Psoas muscle (tissue), 8 donors: ENCODE measurements around the gene PRODH2. TPM values are rescaled to one million over a fixed set of nuclear protein-coding genes. Genes with fewer than 3 reads are reported as not detected.

Experiments used
- ATAC-seq, 4 donors: fragments of 200-7000 bp; cut with Tn5 transposase; one replicate each; pipeline ENCODE4 v1.9.1; 2020; ENCODE audit warnings: moderate library complexity in 3 of 4, mild to moderate bottlenecking in 2 of 4
- DNase-seq, 2 donors: peaks; one replicate each; pipeline ENCODE4 v3.0.0-alpha.2; 2020
- H3K27ac ChIP-seq: fragments of 200-600 bp; one replicate; pipeline ENCODE4 v1.8.0; 2022
- H3K27me3 ChIP-seq, 3 donors: fragments of 200-600 bp in 1 of 3; one replicate each; pipeline versions ENCODE4 v1.6.1 to v1.8.0; 2013 to 2022; ENCODE audit warnings: low read length in 2 of 3, mild to moderate bottlenecking in 2 of 3, moderate library complexity in 1 of 3; ENCODE audit not compliant: insufficient read depth in 3 of 3
- H3K36me3 ChIP-seq, 2 donors: fragments of 200-600 bp in 1 of 2; one replicate each; pipeline versions ENCODE4 v1.6.1 to v1.8.0; 2013 to 2022; ENCODE audit warnings: low read depth in 1 of 2, mild to moderate bottlenecking in 1 of 2, moderate library complexity in 1 of 2; ENCODE audit not compliant: insufficient read depth in 1 of 2
- H3K4me1 ChIP-seq: fragments of 200-600 bp; one replicate; pipeline ENCODE4 v1.8.0; 2022
- H3K4me3 ChIP-seq: fragments of 200-600 bp; one replicate; pipeline ENCODE4 v1.8.0; 2022; ENCODE audit warnings: mild to moderate bottlenecking
- H3K9me3 ChIP-seq: fragments of 200-600 bp; one replicate; pipeline ENCODE4 v1.8.0; 2022
- WGBS, 3 donors: extraction: QIAGEN DNeasy Blood & Tissue Kit; methylation state at CpG; one replicate each; pipeline versions ENCODE4 v1.1.6 to v1.1.7; 2013; 5-methylcytosine and 5-hydroxymethylcytosine counted together
- intact Hi-C, 2 donors: fragments of 100-400 bp; cut with DNase I; formaldehyde crosslinking; loops; one replicate each; pipeline versions ENCODE4 v1.11.0 to v1.14.2; 2022
- polyA plus RNA-seq, 3 donors: library from polyadenylated mRNA; stranded (reverse); fragments of 200-250 nt; gene quantifications; one replicate each; pipeline ENCODE4 v1.2.3, GENCODE V29; 2013
- total RNA-seq, 4 donors: library from RNA; stranded (reverse); fragmentation: NEBNext Ultra II Directional in 2 of 4; extraction: Animal tissue kit (Norgen Biotek cat#: 25700) in 2 of 4; gene quantifications; one replicate each; pipeline versions ENCODE4 v1.2.1 to v1.2.4, GENCODE V29; 2021 to 2023
- TF ChIP-seq, protein P1 (sequence below): fragments of 200-600 bp; IDR thresholded peaks from one replicate; pipeline ENCODE4 v1.8.0; 2022; ENCODE audit warnings: antibody characterized with exemption
- donor health status: healthy with polysubstance abuse.
- donor health status: DM: no; HTN: no; CAD: no; lungs with moderate emphysema.
- donor health status: Bipolar disorder and iron deficiency.
- donor health status: healthy.
- donor health status: DM: yes; HTN: yes; CAD: no.
- donor health status: DM: no; HTN: no; CAD: no.
- donor health status: DM: no; HTN: no; CAD: no.
- donor health status: DM: yes; HTN: yes; CAD: no.

The PRODH2 gene
- total and polyA plus RNA-seq, 7 donors: not detected

DNA sequence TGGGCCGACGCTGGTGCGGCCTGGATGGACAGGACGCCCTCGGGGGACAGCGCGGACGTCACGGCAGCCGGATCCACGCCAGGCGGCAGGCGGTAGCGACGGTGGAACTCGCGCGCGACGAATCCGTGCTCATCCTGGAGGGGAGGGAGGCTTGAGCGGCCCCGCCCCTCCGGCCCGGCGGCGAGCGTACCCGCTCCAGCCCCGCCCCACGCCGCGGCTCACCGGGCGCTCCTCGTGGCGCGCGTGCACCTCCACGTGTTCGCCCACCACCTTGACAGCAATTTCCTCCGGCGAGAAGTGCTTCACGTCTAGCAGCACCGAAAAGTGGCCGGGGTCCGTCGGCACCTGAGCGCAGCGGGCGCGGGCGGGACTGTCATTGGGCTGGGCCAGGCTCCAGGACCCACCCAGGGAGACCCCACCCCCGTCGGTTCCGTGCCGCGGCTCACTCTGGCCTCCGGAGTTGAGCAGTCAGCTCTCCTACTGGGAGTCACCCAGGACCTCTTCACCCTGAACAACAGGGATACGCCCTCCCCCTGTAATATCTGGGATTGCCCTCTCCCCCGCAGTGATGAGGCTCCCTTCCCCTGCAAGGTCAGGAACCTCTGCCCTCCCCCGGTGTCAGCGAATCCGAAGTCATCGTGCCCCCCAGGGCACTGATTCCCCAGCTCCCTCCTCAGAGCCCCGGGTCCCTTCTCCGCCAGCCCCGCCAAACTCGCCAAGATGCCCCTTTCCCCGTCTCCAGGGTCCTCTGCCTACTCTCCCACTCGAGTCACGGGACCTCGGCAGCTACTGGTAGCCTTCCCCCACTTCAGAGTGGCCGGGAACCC, 56.9 kb downstream of the PRODH2 start:
- TF ChIP-seq, protein P1, sequence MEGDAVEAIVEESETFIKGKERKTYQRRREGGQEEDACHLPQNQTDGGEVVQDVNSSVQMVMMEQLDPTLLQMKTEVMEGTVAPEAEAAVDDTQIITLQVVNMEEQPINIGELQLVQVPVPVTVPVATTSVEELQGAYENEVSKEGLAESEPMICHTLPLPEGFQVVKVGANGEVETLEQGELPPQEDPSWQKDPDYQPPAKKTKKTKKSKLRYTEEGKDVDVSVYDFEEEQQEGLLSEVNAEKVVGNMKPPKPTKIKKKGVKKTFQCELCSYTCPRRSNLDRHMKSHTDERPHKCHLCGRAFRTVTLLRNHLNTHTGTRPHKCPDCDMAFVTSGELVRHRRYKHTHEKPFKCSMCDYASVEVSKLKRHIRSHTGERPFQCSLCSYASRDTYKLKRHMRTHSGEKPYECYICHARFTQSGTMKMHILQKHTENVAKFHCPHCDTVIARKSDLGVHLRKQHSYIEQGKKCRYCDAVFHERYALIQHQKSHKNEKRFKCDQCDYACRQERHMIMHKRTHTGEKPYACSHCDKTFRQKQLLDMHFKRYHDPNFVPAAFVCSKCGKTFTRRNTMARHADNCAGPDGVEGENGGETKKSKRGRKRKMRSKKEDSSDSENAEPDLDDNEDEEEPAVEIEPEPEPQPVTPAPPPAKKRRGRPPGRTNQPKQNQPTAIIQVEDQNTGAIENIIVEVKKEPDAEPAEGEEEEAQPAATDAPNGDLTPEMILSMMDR: no peak
- ATAC-seq (peak; percentile 51 to 59 (median 56)), DNase-seq (peak; percentile 94 to 97)
- Histone ChIP-seq H3K36me3 (peaks cover 0 to 27% of the 10 kb centered on the region in 2 donors), H3K4me1 (peaks cover 14% of the 10 kb centered on the region), H3K27me3 (no peaks in the 10 kb centered on the region), H3K4me3 (peak overlapping the region; percentile 83), H3K27ac (peak overlapping the region; percentile 94), H3K9me3 (no peaks in the 10 kb centered on the region)
- intact Hi-C loops: loop anchor here in 1 of 2 donors (5.0 kb wide), 1 partner anchor 177 kb away; no protein-coding TSS in a partner anchor
- WGBS, 3 donors: 1 to 8% (median 6%) methylated on average over 49 to 74 of the region's 74 CpGs

DNA sequence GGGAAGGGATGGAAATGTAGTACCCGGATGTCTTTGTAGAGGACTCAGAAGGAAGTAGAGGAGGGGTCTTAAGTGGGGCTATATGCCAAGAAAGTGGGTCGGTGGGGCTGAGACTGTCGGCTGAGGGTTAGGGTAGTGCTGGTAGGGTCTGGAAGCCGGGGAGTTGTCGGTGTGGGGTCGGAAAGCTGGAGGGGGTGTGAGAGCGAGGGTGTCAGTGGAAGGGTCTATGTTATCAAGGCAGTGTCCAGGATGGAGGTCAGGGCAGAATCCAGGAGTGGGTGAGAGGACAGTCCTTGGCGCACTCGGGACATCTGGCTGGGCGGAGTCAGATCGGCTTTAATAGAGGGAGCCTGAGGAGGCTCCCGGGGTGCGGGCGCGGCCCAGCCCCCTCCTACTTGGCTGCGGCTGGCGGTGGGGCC, 57.5 kb downstream of the PRODH2 start:
- intact Hi-C loops: loop anchor here in 1 of 2 donors (5.0 kb wide), 1 partner anchor 177 kb away; no protein-coding TSS in a partner anchor
- ATAC-seq: no peak
- H3K4me1 ChIP-seq: peaks cover 14% of the 10 kb centered on the region
- TF ChIP-seq, protein P1: no peak
- H3K36me3 ChIP-seq: peaks cover 0 to 24% of the 10 kb centered on the region in 2 donors
- 12 to 32% (median 16%) methylated on average over 12 to 17 of the region's 17 CpGs for WGBS, 3 donors
- peak overlapping the region; percentile 83 for H3K4me3 ChIP-seq
- H3K27me3 ChIP-seq: no peaks in the 10 kb centered on the region
- H3K27ac ChIP-seq: peak overlapping the region; percentile 94
- no peaks in the 10 kb centered on the region for H3K9me3 ChIP-seq
- DNase-seq: no peak

DNA sequence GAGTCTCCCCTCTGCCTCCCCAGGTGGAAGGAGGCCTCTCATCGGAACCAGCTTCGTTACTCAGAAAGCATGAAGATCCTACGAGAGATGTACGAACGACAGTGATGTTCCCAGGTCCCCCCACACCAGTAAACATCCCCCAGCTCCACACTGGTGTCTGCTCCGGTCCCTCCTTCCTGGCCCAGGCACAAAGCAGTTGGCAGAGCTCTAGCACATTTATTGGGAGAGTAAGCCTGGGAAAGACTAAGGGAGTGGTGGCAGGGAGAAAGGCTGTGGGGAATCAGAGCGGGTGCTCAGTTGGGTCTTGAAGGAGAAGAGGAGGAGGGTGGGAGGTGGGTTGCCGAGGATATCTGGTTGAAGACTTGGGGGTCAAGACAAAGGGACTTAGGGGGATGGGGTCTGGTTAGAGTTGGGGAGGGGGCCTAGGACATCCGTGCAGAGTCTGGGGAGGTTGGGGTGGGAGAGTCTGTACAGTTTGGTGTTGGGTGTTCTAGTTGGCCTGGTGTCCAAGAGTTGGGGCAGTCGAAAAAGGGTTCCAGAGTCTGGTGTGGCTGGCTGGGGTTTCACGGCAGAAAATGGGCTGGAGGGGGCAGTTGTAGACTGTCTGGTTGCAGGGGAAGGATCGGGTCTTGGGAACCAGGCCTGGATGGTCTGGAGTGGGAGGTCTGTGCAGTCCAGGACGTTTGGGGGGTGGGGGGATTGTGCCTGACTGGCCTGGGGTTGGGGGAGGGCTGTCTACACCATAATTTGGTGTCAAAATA, 58.1 kb downstream of the PRODH2 start:
- H3K27ac ChIP-seq: peak overlapping the region; percentile 94
- peak overlapping the region; percentile 83 for H3K4me3 ChIP-seq
- peaks cover 0 to 24% of the 10 kb centered on the region in 2 donors for H3K36me3 ChIP-seq
- DNase-seq (no peak), ATAC-seq (no peak)
- TF ChIP-seq, protein P1: no peak
- no peaks in the 10 kb centered on the region for H3K9me3 ChIP-seq
- 48 to 65% (median 53%) methylated on average over 13 of the region's 13 CpGs for WGBS, 3 donors
- no peaks in the 10 kb centered on the region for H3K27me3 ChIP-seq
- intact Hi-C loops: loop anchor here in 1 of 2 donors (5.0 kb wide), 1 partner anchor 178 kb away; no protein-coding TSS in a partner anchor
- peaks cover 16% of the 10 kb centered on the region for H3K4me1 ChIP-seq

DNA sequence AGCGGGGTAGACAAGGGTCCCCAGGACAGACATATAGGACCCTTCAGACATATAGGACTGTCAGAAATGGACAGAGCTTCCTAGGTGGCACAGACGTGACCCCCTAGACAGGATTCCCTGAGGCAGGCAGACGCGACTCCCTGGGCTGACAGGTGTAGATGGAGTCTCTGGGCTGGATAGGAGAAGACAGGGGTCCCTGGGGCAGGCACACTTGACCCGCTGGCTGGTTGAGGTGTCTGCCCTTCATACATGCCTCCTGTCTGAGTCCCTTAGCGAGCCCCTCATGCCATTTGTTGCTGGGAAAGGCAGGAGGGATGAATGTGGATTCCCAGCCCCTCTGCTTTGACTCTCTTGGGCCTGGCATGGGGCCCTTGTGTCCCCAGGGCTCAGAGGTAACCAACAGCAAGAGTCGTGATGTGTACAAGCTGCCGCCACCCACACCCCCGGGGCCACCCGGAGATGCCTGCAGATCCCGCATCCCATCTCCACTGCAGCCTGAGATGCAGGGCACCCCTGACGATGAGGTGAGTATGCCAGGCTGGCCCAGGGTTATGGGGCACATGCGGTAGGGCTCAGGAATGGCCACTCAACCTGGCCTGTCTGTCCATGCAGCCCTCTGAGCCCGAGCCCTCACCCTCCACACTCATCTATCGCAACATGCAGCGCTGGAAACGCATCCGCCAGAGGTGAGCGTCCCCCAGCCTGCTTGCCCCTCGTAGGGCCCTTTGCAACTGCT, 58.8 kb downstream of the PRODH2 start:
- 63 to 86% (median 64%) methylated on average over 20 of the region's 20 CpGs for WGBS, 3 donors
- ATAC-seq (no peak), DNase-seq (no peak)
- peaks cover 18% of the 10 kb centered on the region for H3K4me1 ChIP-seq
- intact Hi-C loops: no loop called here
- no peak overlapping the region for H3K4me3 ChIP-seq
- peaks cover 0 to 24% of the 10 kb centered on the region in 2 donors for H3K36me3 ChIP-seq
- H3K27ac ChIP-seq: peak overlapping the region; percentile 94
- TF ChIP-seq, protein P1: no peak
- no peaks in the 10 kb centered on the region for H3K9me3 ChIP-seq
- no peaks in the 10 kb centered on the region for H3K27me3 ChIP-seq
